HCT116 (cell line): Measurements from ENCODE around the gene NARS2. TPM values are rescaled to one million over a fixed set of nuclear protein-coding genes. Genes with fewer than 3 reads are reported as not detected.
A peak's percentile ranks its signal among the peaks of the same experiment; 100 is the strongest.
"Not testable (repeated sequence)": the region's sequence is repeated elsewhere in the genome, so short reads cannot be mapped to it uniquely, and the experiment has no call there.

Experiments
- ATAC-seq: fragments of 200-7000 bp; cut with Tn5 transposase; 2 replicates; pipeline ENCODE4 v1.9.1; 2020; ENCODE audit warnings: mild to moderate bottlenecking, moderate library complexity
- BruUV-seq: library from RNA; stranded (reverse); fragments of 400-500 nt; replicated peaks from 2 replicates; lab custom pipeline; 2021; lab: Mats Ljungman, UMichigan
- CTCF ChIA-PET: fragments of 300-600 bp; sonication (Branson Sonifier 250); formaldehyde crosslinking; loops from one replicate; lab custom pipeline; 2021; ENCODE audit warnings: antibody characterized with exemption; lab: Charles Lee
- POLR2A ChIA-PET: fragments of 300-600, 350-600 bp; sonication (Branson Sonifier 250); formaldehyde crosslinking; loops from one replicate; lab custom pipeline; 2021; ENCODE audit warnings: antibody characterized with exemption; lab: Charles Lee
- RAD21 ChIA-PET, 2 experiments: fragments of 300-600 bp; sonication (Branson Sonifier 250); formaldehyde crosslinking; loops; one replicate each; lab custom pipeline; 2023; ENCODE audit warnings: low total read pairs in 2 of 2; ENCODE audit not compliant: uncharacterized antibody in 2 of 2, unreplicated experiment in 2 of 2, low non-redundant PET in 1 of 2; lab: Charles Lee
- DNase-seq: peaks from one replicate; pipeline ENCODE4 v3.0.0-alpha.2; 2010; ENCODE audit warnings: low read depth, low spot score
- H2AFZ ChIP-seq: fragments of 200-600 bp; shearing (Covaris generic), sonication (generic); 2 replicates; pipeline ENCODE4 v1.6.1; 2017; ENCODE audit warnings: low read depth, mixed run types, mixed read lengths, antibody characterized with exemption, low read length; ENCODE audit not compliant: poor library complexity, severe bottlenecking
- H3K27ac ChIP-seq: 2 replicates; pipeline ENCODE4 v1.5.1; 2012; ENCODE audit warnings: low read depth, low read length
- H3K27me3 ChIP-seq: fragments of 200-600 bp; sonication (generic); 2 replicates; pipeline ENCODE4 v1.6.1; 2016; ENCODE audit warnings: mixed run types, low read length, mixed read lengths; ENCODE audit not compliant: insufficient read depth
- H3K36me3 ChIP-seq, 2 experiments: fragments of 200-500 bp in 1 of 2; fragments of 200-600 bp in 1 of 2; sonication (Bioruptor generic) in 1 of 2; sonication (generic) in 1 of 2; 2 replicates each; pipeline versions ENCODE4 v1.5.1 to v1.6.1; 2014 to 2016; ENCODE audit warnings: low read length in 2 of 2, inconsistent platforms in 1 of 2, mixed read lengths in 1 of 2, mixed run types in 1 of 2; ENCODE audit not compliant: insufficient read depth in 2 of 2, control insufficient read depth in 1 of 2
- H3K4me1 ChIP-seq, 2 experiments: fragments of 200-600 bp in 1 of 2; sonication (generic) in 1 of 2; 2 replicates each; pipeline versions ENCODE4 v1.5.1 to v1.6.1; 2012 to 2017; ENCODE audit warnings: low read length in 2 of 2, inconsistent platforms in 1 of 2, mild to moderate bottlenecking in 1 of 2, mixed read lengths in 1 of 2, mixed run types in 1 of 2, moderate library complexity in 1 of 2; ENCODE audit not compliant: insufficient read depth in 2 of 2, control insufficient read depth in 1 of 2
- H3K4me2 ChIP-seq: fragments of 200-600 bp; sonication (generic); 2 replicates; pipeline ENCODE4 v1.6.1; 2017; ENCODE audit warnings: mixed run types, low read length, mixed read lengths
- H3K4me3 ChIP-seq, 2 experiments: fragments of 200-600 bp in 1 of 2; sonication (generic) in 1 of 2; replicated peaks in 1 of 2; 2 replicates each; pipeline ENCODE4 v1.5.1; 2011 to 2016; ENCODE audit warnings: low read length in 2 of 2, control low read depth in 1 of 2, low read depth in 1 of 2, mild to moderate bottlenecking in 1 of 2, mixed read lengths in 1 of 2, mixed run types in 1 of 2
- H3K79me2 ChIP-seq: fragments of 200-600 bp; sonication (generic); 2 replicates; pipeline ENCODE4 v1.6.1; 2017; ENCODE audit warnings: mild to moderate bottlenecking, mixed run types, low read length, moderate library complexity, mixed read lengths; ENCODE audit not compliant: insufficient read depth
- H3K9ac ChIP-seq: fragments of 200-600 bp; sonication (generic); 2 replicates; pipeline ENCODE4 v1.6.1; 2016; ENCODE audit warnings: low read length, mixed read lengths
- H3K9me2 ChIP-seq: fragments of 200-600 bp; sonication (generic), shearing (Covaris generic); 2 replicates; pipeline ENCODE4 v1.6.1; 2017; ENCODE audit warnings: mixed run types, mild to moderate bottlenecking, moderate library complexity; ENCODE audit not compliant: insufficient read depth
- H3K9me3 ChIP-seq, 2 experiments: fragments of 200-500 bp in 1 of 2; fragments of 200-600 bp in 1 of 2; sonication (Bioruptor generic) in 1 of 2; sonication (generic) in 1 of 2; 2 replicates each; pipeline ENCODE4 v1.6.1; 2014 to 2017; ENCODE audit warnings: low read length in 2 of 2, mixed read lengths in 2 of 2, inconsistent platforms in 1 of 2, low read depth in 1 of 2, mild to moderate bottlenecking in 1 of 2, mixed run types in 1 of 2, moderate library complexity in 1 of 2; ENCODE audit not compliant: control insufficient read depth in 1 of 2, insufficient read depth in 1 of 2
- H4K20me1 ChIP-seq: fragments of 200-600 bp; sonication (generic), shearing (Covaris generic); 2 replicates; pipeline ENCODE4 v1.6.1; 2017; ENCODE audit warnings: mixed run types, mild to moderate bottlenecking, moderate library complexity; ENCODE audit not compliant: insufficient read depth
- CBX3 ChIP-seq: IDR thresholded peaks from 2 replicates; pipeline ENCODE4 v1.6.1; 2012; ENCODE audit warnings: low read depth
- ELF1 ChIP-seq: IDR thresholded peaks from 2 replicates; pipeline ENCODE4 v1.6.1; 2012; ENCODE audit warnings: low read depth, borderline replicate concordance
- JUND ChIP-seq: IDR thresholded peaks from 2 replicates; pipeline ENCODE4 v1.6.1; 2012
- POLR2A ChIP-seq: IDR thresholded peaks from 2 replicates; pipeline ENCODE4 v1.7.0; 2011; ENCODE audit warnings: borderline replicate concordance; ENCODE audit not compliant: insufficient read depth, insufficient read length; ENCODE audit errors: extremely low read depth
- POLR2AphosphoS5 ChIP-seq: IDR thresholded peaks from 2 replicates; pipeline ENCODE4 v1.6.1; 2011; ENCODE audit warnings: mild to moderate bottlenecking, low read depth, low read length, moderate library complexity
- RAD21 ChIP-seq: IDR thresholded peaks from 2 replicates; pipeline ENCODE4 v1.6.1; 2012; ENCODE audit warnings: low read depth, mild to moderate bottlenecking
- SIN3A ChIP-seq: IDR thresholded peaks from 2 replicates; pipeline ENCODE4 v1.6.1; 2012; ENCODE audit warnings: low read depth
- SRF ChIP-seq: IDR thresholded peaks from 2 replicates; pipeline ENCODE4 v1.6.1; 2012; ENCODE audit warnings: low read depth
- ZFX ChIP-seq: fragments of 450-650 bp; IDR thresholded peaks from 2 replicates; pipeline ENCODE4 v1.6.1; 2017
- intact Hi-C: fragments of 100-400 bp; cut with micrococcal nuclease; formaldehyde crosslinking; loops from 2 replicates; pipeline ENCODE4 v1.10.0; 2022
- total RNA-seq: library from RNA; stranded (reverse); gene quantifications from one replicate; pipeline ENCODE4 v1.2.1, GENCODE V29; 2021; ENCODE audit not compliant: unreplicated experiment

The NARS2 gene
- total RNA-seq, 1 experiment from 2014 or later: 26.0 TPM

GRCh38 chr11:78563090-78563489, 11.6 kb downstream of the NARS2 start:
- H2AFZ ChIP-seq, H3K27me3 ChIP-seq, RAD21 ChIA-PET, BruUV-seq, H3K4me1 ChIP-seq, H3K4me3 ChIP-seq, DNase-seq, H3K27ac ChIP-seq, H3K9ac ChIP-seq, H4K20me1 ChIP-seq, ATAC-seq, H3K9me3 ChIP-seq, H3K9me2 ChIP-seq, H3K4me2 ChIP-seq: not testable (repeated sequence)
- Histone ChIP-seq H3K36me3 (peaks cover 24 to 33% of the 10 kb centered on the region in 2 experiments; a peak in 3 of 4 replicates), H3K79me2 (peaks cover 59% of the 10 kb centered on the region)
- intact Hi-C loops: loop anchor here (5.0 kb wide), 1 partner anchor 786 kb away; no protein-coding TSS in a partner anchor
- ChIA-PET CTCF (interaction anchor here (2.5 kb wide), 1 partner anchor 11 kb away, joined by 29 read pairs; the partner anchor contains the start of gene NARS2), POLR2A (interaction anchor here (0.7 kb wide), 1 partner anchor 70 kb away, joined by 3 read pairs; no protein-coding TSS in a partner anchor)

DNA sequence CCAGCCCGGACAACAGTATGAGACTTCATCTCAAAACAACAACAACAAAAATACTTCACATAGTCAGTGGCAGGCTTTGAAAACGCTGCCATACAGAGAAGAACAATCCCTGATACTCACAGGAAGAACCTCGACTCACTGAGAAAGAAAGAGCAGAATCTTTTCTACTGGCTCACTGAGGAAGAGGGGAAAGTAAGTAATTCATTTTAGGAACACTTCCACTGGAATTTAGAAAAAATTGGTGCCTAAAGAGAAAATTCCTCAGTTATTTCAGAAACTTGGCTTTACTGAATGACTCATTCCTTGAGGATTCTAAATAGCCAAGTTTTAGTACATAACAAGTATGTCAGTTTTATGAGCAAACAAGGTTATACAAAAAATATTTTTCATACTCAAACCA, 12.3 kb downstream of the NARS2 start:
- no peaks in the 10 kb centered on the region for H3K9me2 ChIP-seq
- ATAC-seq (peak; percentile 25; the same call in 1 of the 2 replicates), DNase-seq (no peak)
- H3K4me3 ChIP-seq: no peak overlapping the region
- RAD21 ChIA-PET: no interaction called here
- H3K27me3 ChIP-seq: no peaks in the 10 kb centered on the region
- no peak overlapping the region for H3K9ac ChIP-seq
- H3K27ac ChIP-seq: no peak overlapping the region
- CTCF ChIA-PET: no interaction called here
- no peak for TF ChIP-seq ZFX
- TF ChIP-seq SIN3A: no peak
- no peak for TF ChIP-seq RAD21
- no peak for TF ChIP-seq ELF1
- no peak for TF ChIP-seq CBX3
- TF ChIP-seq SRF: no peak
- no peak for TF ChIP-seq POLR2AphosphoS5
- no peak for TF ChIP-seq POLR2A
- TF ChIP-seq JUND: no peak
- intact Hi-C loops: loop anchor here (5.0 kb wide), 1 partner anchor 785 kb away; no protein-coding TSS in a partner anchor
- no peaks in the 10 kb centered on the region for H4K20me1 ChIP-seq
- H2AFZ ChIP-seq: no peak overlapping the region
- H3K79me2 ChIP-seq: peaks cover 61% of the 10 kb centered on the region
- H3K4me1 ChIP-seq: peaks cover 0 to 7% of the 10 kb centered on the region in 2 experiments; a peak in 2 of 4 replicates
- H3K4me2 ChIP-seq: no peak overlapping the region; the same call in 1 of the 2 replicates
- BruUV-seq: no TSS peak
- peaks cover 24 to 31% of the 10 kb centered on the region in 2 experiments; a peak in 3 of 4 replicates for H3K36me3 ChIP-seq
- POLR2A ChIA-PET: no interaction called here
- no peaks in the 10 kb centered on the region for H3K9me3 ChIP-seq
